Heart right ventricle (tissue), 16 donors: ENCODE measurements around the gene GPR108. TPM values are rescaled to one million over a fixed set of nuclear protein-coding genes. Genes with fewer than 3 reads are reported as not detected.
"Not testable (repeated sequence)": the region's sequence is repeated elsewhere in the genome, so short reads cannot be mapped to it uniquely, and the experiment has no call there.

ENCODE experiments used
- ATAC-seq, 8 donors: fragments of 200-7000 bp; cut with Tn5 transposase; one replicate each; pipeline ENCODE4 v1.9.1; 2020; ENCODE audit warnings: mild to moderate bottlenecking in 8 of 8, moderate library complexity in 8 of 8, moderate number of reproducible peaks in 1 of 8
- DNase-seq, 2 donors: peaks; one replicate each; pipeline ENCODE4 v3.0.0-alpha.2; 2020
- H3K27ac ChIP-seq, 10 donors: fragments of 200-600 bp; sonication (generic) in 2 of 10; one replicate each; pipeline versions ENCODE4 v1.5.0 to v1.8.0; 2020 to 2022; ENCODE audit warnings: mild to moderate bottlenecking in 3 of 10
- H3K27me3 ChIP-seq, 7 donors: fragments of 200-600 bp; one replicate each; pipeline ENCODE4 v1.8.0; 2021 to 2022; ENCODE audit warnings: mild to moderate bottlenecking in 2 of 7
- H3K36me3 ChIP-seq, 9 donors: fragments of 200-600 bp; sonication (generic) in 1 of 9; one replicate each; pipeline versions ENCODE4 v1.5.0 to v1.8.0; 2020 to 2022; ENCODE audit warnings: mild to moderate bottlenecking in 2 of 9
- H3K4me1 ChIP-seq, 9 donors: fragments of 200-600 bp; sonication (generic) in 1 of 9; one replicate each; pipeline versions ENCODE4 v1.5.0 to v1.8.0; 2020 to 2022; ENCODE audit warnings: mild to moderate bottlenecking in 4 of 9
- H3K4me3 ChIP-seq, 10 donors: fragments of 200-600 bp; sonication (generic) in 2 of 10; one replicate each; pipeline versions ENCODE4 v1.5.0 to v1.8.0; 2020 to 2022; ENCODE audit warnings: mild to moderate bottlenecking in 7 of 10, moderate library complexity in 2 of 10
- H3K9me3 ChIP-seq, 11 donors: fragments of 200-600 bp in 10 of 11; sonication (generic) in 2 of 11; one replicate each; pipeline versions ENCODE4 v1.5.0 to v1.8.0; 2013 to 2022; ENCODE audit warnings: mild to moderate bottlenecking in 2 of 11, control low read depth in 1 of 11, moderate library complexity in 1 of 11
- WGBS, 2 donors: extraction: QIAGEN DNeasy Blood & Tissue Kit; methylation state at CpG; one replicate each; pipeline ENCODE4 v1.1.7; 2013; ENCODE audit warnings: inconsistent platforms in 1 of 2; 5-methylcytosine and 5-hydroxymethylcytosine counted together
- intact Hi-C, 10 donors: fragments of 100-400 bp; cut with DNase I; formaldehyde crosslinking; loops; one replicate each; pipeline versions ENCODE4 v1.11.1 to v1.14.2; 2022
- polyA plus RNA-seq, 2 donors: library from polyadenylated mRNA; stranded (reverse); fragments of 200-250 nt; gene quantifications; one replicate each; pipeline ENCODE4 v1.2.3, GENCODE V29; 2013
- total RNA-seq, 10 donors: library from RNA; stranded (reverse); fragmentation: NEBNext Ultra II Directional in 3 of 10; extraction: Animal tissue kit (Norgen Biotek cat#: 25700) in 3 of 10; gene quantifications; one replicate each; pipeline versions ENCODE4 v1.2.1 to v1.2.4, GENCODE V29; 2021 to 2023
- TF ChIP-seq, protein P1 (sequence below), 9 donors: fragments of 200-600 bp; sonication (generic) in 2 of 9; IDR thresholded peaks; one replicate each; pipeline versions ENCODE4 v1.5.0 to v1.8.0; 2021 to 2022; ENCODE audit warnings: antibody characterized with exemption in 9 of 9, mild to moderate bottlenecking in 5 of 9, moderate library complexity in 1 of 9
- donor health status: Arrhythmogenic right ventricular cardiomyopathy.
- donor health status: ischemic (EF 13 %, LVEDD 7.1; RV severe dilation, severe dysfunction).
- donor health status: healthy with polysubstance abuse.
- donor health status: DM: no; HTN: yes; CAD: no.
- donor health status: DM: no; HTN: no; CAD: no.
- donor health status: ischemic (EF 25% LVEDD 6.9; RV normal size, moderate dysfunction).
- donor health status: ischemic (EF 25% LVEDD 5.7; RV mildly dilated, moderate dysfunction).
- donor health status: healthy.
- donor health status: DM: yes; HTN: yes; CAD: no.
- donor health status: Ischemic cardiomyopathy.
- donor health status: ischemic (EF 35%, LVEDD 5.7; RV mildly dilated, moderate dysfunction).
- donor health status: nonischemic (EF 11% LVEDD 7.7; RV severe dilation, severe dysfunction).
- donor health status: DM: yes; HTN: yes; CAD: no.
- donor health status: PGD.
- donor health status: ischemic (EF 29% LVEDD 5.4; RV normal size, mild dysfunction).
- donor health status: nonischemic (EF 23%, LVEDD 6.1; RV moderate dilation, normal function).

Gene GPR108
- total and polyA plus RNA-seq, 12 donors: 20.4 to 62.0 (median 23.5) TPM

DNA sequence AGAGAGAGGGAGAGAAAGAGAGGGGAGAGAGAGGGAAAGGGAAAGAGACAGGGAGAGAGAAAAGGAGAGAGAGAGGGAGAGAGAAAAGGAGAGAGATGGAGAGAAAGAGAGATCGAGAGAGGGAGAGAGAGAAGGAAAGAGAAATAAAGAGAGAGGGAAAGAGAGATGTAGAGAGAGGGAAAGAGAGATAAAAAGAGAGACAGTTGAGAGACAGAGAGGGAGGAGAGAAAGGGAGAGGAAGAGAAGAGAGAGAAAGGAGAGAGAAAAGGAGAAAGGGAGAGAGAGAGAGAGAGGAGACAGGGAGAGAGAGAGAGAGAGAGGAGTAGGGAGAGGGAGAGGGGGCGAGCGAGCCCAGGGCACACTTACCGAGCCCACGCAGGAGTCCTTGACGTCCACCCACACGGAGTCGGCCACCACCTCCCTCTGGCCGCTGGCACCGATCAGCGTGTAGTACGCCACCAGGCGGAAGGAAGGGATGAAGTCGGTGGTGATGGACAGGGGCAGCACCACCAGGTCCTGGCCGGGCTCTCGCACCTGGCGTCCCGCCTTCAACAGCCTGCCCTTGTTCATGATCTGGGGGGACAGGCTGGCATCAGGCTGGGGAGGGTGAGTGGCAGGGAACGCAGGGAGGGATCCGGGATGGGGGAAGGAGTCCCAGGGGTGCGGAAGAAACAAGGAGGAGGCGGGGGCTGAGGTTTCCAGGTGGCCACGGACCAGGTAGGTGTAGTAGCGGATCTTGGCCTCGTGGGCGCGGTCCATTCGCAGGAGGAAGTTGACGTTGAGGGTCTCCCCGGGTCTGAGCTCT is 26.9 kb downstream of the GPR108 start:
- H3K4me1 ChIP-seq: no peaks in the 10 kb centered on the region
- H3K36me3 ChIP-seq: peaks cover 0 to 7% (median 0%) of the 10 kb centered on the region in 9 donors
- ATAC-seq (no peak), DNase-seq (no peak)
- no peak overlapping the region for H3K4me3 ChIP-seq
- H3K27me3 ChIP-seq: peaks cover 0 to 58% (median 44%) of the 10 kb centered on the region in 7 donors
- H3K27ac ChIP-seq: no peak overlapping the region
- intact Hi-C loops: no loop called here
- H3K9me3 ChIP-seq: no peaks in the 10 kb centered on the region
- TF ChIP-seq, protein P1, sequence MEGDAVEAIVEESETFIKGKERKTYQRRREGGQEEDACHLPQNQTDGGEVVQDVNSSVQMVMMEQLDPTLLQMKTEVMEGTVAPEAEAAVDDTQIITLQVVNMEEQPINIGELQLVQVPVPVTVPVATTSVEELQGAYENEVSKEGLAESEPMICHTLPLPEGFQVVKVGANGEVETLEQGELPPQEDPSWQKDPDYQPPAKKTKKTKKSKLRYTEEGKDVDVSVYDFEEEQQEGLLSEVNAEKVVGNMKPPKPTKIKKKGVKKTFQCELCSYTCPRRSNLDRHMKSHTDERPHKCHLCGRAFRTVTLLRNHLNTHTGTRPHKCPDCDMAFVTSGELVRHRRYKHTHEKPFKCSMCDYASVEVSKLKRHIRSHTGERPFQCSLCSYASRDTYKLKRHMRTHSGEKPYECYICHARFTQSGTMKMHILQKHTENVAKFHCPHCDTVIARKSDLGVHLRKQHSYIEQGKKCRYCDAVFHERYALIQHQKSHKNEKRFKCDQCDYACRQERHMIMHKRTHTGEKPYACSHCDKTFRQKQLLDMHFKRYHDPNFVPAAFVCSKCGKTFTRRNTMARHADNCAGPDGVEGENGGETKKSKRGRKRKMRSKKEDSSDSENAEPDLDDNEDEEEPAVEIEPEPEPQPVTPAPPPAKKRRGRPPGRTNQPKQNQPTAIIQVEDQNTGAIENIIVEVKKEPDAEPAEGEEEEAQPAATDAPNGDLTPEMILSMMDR (IDR thresholded peaks at IDR 0.05): no peak
- WGBS, 2 donors: 19 to 21% methylated on average over 29 to 30 of the region's 30 CpGs

DNA sequence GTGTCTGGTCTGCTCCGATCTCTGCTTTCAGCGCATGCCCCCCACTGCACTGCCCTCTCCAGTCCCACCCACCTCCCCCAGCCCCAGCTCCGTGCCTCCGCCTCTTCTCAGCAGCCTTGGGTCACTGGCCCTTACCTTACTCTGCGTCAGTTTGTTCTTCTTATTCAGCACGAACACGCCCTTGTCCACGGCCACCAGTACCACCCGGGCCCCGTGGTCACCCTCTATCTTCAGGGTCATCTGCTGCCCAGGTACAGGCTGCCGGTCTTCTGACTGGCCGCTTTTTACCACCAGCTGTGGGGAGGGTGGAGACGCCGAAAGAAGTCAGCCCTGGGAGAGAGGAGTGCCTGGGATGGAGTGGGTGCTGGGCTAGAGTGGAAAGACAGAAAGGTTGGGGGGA is 27.8 kb downstream of the GPR108 start:
- ATAC-seq (no peak), DNase-seq (no peak)
- Histone ChIP-seq H3K27me3 (peaks cover 0 to 54% (median 44%) of the 10 kb centered on the region in 7 donors), H3K4me3 (no peak overlapping the region), H3K36me3 (peaks cover 0 to 9% (median 0%) of the 10 kb centered on the region in 9 donors), H3K9me3 (no peaks in the 10 kb centered on the region), H3K27ac (no peak overlapping the region), H3K4me1 (no peaks in the 10 kb centered on the region)
- 44 to 47% methylated on average over 14 of the region's 14 CpGs for WGBS, 2 donors
- TF ChIP-seq, protein P1 (IDR thresholded peaks at IDR 0.05): no peak
- intact Hi-C loops: no loop called here

DNA sequence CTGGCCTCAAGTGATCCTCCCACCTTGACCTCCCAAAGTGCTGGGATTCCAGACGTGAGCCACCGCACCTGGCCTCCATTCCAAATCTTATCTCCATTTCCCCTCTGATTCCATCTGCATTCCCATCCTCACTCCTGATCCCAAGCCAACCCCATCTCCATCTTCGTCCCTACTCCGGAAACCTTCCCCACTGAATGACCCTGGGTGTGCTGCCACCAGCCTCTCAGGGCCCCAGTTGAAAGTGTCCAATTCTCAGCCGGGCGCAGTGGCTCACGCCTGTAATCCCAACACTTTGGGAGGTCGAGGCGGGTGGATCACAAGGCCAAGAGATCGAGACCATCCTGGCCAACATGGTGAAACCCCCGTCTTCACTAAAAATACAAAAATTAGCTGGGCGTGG is 28.5 kb downstream of the GPR108 start:
- H3K9me3 ChIP-seq, H3K4me1 ChIP-seq, H3K4me3 ChIP-seq, ATAC-seq, H3K27ac ChIP-seq, DNase-seq, intact Hi-C loops: not testable (repeated sequence)
- WGBS, 2 donors: 83% methylated on average over 12 of the region's 12 CpGs
- peaks cover 0 to 48% (median 44%) of the 10 kb centered on the region in 7 donors for H3K27me3 ChIP-seq
- peaks cover 0 to 11% (median 0%) of the 10 kb centered on the region in 9 donors for H3K36me3 ChIP-seq

DNA sequence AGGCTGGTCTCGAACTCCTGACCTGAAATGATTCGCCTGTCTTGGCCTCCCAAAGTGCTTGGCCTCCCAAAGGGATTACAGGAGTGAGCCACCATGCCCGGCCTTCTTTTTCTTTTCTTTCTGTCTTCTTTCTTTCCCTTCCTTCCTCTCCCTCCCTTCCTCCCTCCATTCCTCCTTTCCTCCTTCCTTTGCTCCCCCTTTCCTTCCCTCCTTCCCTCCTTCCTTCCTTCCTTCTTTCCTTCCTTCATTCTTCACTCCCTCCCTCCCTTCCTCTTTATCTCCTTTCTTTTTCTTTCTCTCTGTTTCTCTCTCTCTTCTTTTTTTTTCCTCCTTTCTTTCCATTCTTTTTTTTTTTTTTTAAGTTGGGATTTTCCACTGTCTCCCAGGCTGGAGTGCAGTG is 29.0 kb downstream of the GPR108 start:
- WGBS, 2 donors: 71 to 74% methylated on average over 3 of the region's 3 CpGs
- DNase-seq (no peak), ATAC-seq (no peak)
- H3K4me1 ChIP-seq: no peaks in the 10 kb centered on the region
- H3K27me3 ChIP-seq: peaks cover 0 to 51% (median 44%) of the 10 kb centered on the region in 7 donors
- no peak overlapping the region for H3K4me3 ChIP-seq
- no peaks in the 10 kb centered on the region for H3K9me3 ChIP-seq
- peaks cover 0 to 15% (median 0%) of the 10 kb centered on the region in 9 donors for H3K36me3 ChIP-seq
- no peak overlapping the region for H3K27ac ChIP-seq
- TF ChIP-seq, protein P1 (IDR thresholded peaks at IDR 0.05): no peak
- intact Hi-C loops: no loop called here

DNA sequence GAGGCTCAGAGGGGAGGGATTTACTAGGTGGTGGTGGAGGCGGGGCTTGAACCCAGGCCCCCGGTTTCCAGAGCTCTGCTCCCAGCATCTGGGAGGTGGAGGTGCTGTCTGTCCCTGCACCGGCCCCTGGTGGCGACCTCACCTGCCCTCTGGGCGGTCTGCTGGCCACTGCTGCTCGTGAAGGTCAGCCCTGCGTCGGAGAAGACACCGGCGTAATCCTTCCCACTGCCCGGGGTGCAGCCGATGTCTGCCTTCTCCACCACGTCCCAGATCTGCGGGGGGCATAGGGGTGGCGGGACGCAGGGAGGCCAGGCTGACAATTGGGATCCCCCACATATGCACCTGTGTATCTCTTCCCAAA is 29.7 kb downstream of the GPR108 start:
- Histone ChIP-seq H3K9me3 (no peaks in the 10 kb centered on the region), H3K27ac (no peak overlapping the region), H3K4me1 (no peaks in the 10 kb centered on the region), H3K36me3 (peaks cover 0 to 15% (median 0%) of the 10 kb centered on the region in 9 donors), H3K27me3 (peaks cover 0 to 51% (median 44%) of the 10 kb centered on the region in 7 donors), H3K4me3 (no peak overlapping the region)
- intact Hi-C loops: no loop called here
- TF ChIP-seq, protein P1 (IDR thresholded peaks at IDR 0.05): no peak
- DNase-seq (no peak), ATAC-seq (no peak)
- 75 to 79% methylated on average over 14 to 16 of the region's 16 CpGs for whole genome bisulfite sequencing, 2 donors
